Endothelial cell of umbilical vein (primary cell): ENCODE data around the gene YTHDF1. TPM values are rescaled to one million over a fixed set of nuclear protein-coding genes. Genes with fewer than 3 reads are reported as not detected.

Source experiments
- BruUV-seq: library from RNA; stranded (reverse); fragments of 400-500 nt; replicated peaks from 2 replicates; lab custom pipeline; 2021; lab: Mats Ljungman, UMichigan
- CTCF ChIA-PET: fragments of 300-600, 350-600 bp; sonication (Branson Sonifier 250); formaldehyde crosslinking; loops from one replicate; lab custom pipeline; 2021; ENCODE audit warnings: antibody characterized with exemption, inconsistent platforms; lab: Charles Lee
- POLR2A ChIA-PET: fragments of 300-600, 350-600 bp; sonication (Branson Sonifier 250); formaldehyde crosslinking; loops from one replicate; lab custom pipeline; 2021; ENCODE audit warnings: antibody characterized with exemption, inconsistent platforms; lab: Charles Lee
- DNase-seq: peaks from one replicate; pipeline ENCODE4 v3.0.0-alpha.2; 2011; ENCODE audit warnings: low read depth, low spot score
- FAIRE-seq: peaks from 2 replicates; lab custom pipeline; 2011; peaks lifted over from hg19 to GRCh38; lab: Jason Lieb, UNC
- H2AFZ ChIP-seq: 2 replicates; pipeline ENCODE4 v1.6.0; 2012; ENCODE audit warnings: low read depth, low read length, control low read depth, inconsistent platforms
- H3K27ac ChIP-seq: 2 replicates; pipeline ENCODE4 v1.5.1; 2011; ENCODE audit warnings: low read depth, mild to moderate bottlenecking, control low read depth, low read length, moderate library complexity; ENCODE audit not compliant: insufficient read depth
- H3K27me3 ChIP-seq, 2 experiments: 2 replicates each; pipeline versions ENCODE4 v1.6.0 to v1.6.1; 2011; ENCODE audit warnings: low read length in 2 of 2, mixed read lengths in 1 of 2; ENCODE audit not compliant: control insufficient read depth in 2 of 2, insufficient read depth in 2 of 2
- H3K36me3 ChIP-seq, 2 experiments: 2 replicates in 1 of 2; 3 replicates in 1 of 2; pipeline ENCODE4 v1.5.1; 2011; ENCODE audit warnings: low read length in 2 of 2, mild to moderate bottlenecking in 1 of 2, moderate library complexity in 1 of 2; ENCODE audit not compliant: control insufficient read depth in 2 of 2, insufficient read depth in 2 of 2; ENCODE audit errors: extremely low read depth in 1 of 2
- H3K4me1 ChIP-seq: 3 replicates; pipeline ENCODE4 v1.5.1; 2011; ENCODE audit warnings: mild to moderate bottlenecking, low read length; ENCODE audit not compliant: control insufficient read depth, insufficient read depth; ENCODE audit errors: extremely low read depth
- H3K4me2 ChIP-seq: 2 replicates; pipeline ENCODE4 v1.6.1; 2011; ENCODE audit warnings: low read length, control low read depth, mixed read lengths; ENCODE audit not compliant: insufficient read depth
- H3K4me3 ChIP-seq, 3 experiments: fragments of 200-600 bp in 1 of 3; sonication (generic), shearing (Covaris generic) in 1 of 3; replicated peaks in 1 of 3; 2 replicates each; pipeline ENCODE4 v1.5.1; 2011 to 2016; ENCODE audit warnings: control low read depth in 3 of 3, low read length in 3 of 3, mild to moderate bottlenecking in 2 of 3, inconsistent platforms in 1 of 3, low read depth in 1 of 3, moderate library complexity in 1 of 3; ENCODE audit not compliant: insufficient read depth in 1 of 3
- H3K79me2 ChIP-seq: 2 replicates; pipeline ENCODE4 v1.6.0; 2012; ENCODE audit warnings: low read length, inconsistent platforms; ENCODE audit not compliant: control insufficient read depth, insufficient read depth
- H3K9ac ChIP-seq: replicated peaks from 2 replicates; pipeline ENCODE3; 2011; ENCODE audit warnings: low read length, control low read depth; ENCODE audit not compliant: insufficient read depth; ENCODE audit errors: extremely low read depth
- H3K9me1 ChIP-seq: replicated peaks from 3 replicates; pipeline ENCODE4 v1.6.0; 2011; ENCODE audit warnings: mild to moderate bottlenecking, low read length; ENCODE audit not compliant: control insufficient read depth, insufficient read depth; ENCODE audit errors: extremely low read depth
- H3K9me3 ChIP-seq: replicated peaks from 2 replicates; pipeline ENCODE4 v1.5.1; 2012; ENCODE audit warnings: low read length, inconsistent platforms; ENCODE audit not compliant: control insufficient read depth, insufficient read depth
- H4K20me1 ChIP-seq: replicated peaks from 2 replicates; pipeline ENCODE3; 2011; ENCODE audit warnings: mild to moderate bottlenecking, low read length; ENCODE audit not compliant: control insufficient read depth, insufficient read depth; ENCODE audit errors: extremely low read depth
- EZH2 ChIP-seq: IDR thresholded peaks from 2 replicates; pipeline ENCODE4 v1.6.1; 2012; ENCODE audit warnings: borderline replicate concordance, low read depth, mild to moderate bottlenecking, moderate library complexity, low read length, inconsistent platforms; ENCODE audit not compliant: severe bottlenecking
- FOS ChIP-seq: IDR thresholded peaks from 2 replicates; pipeline ENCODE4 v1.6.1; 2011; ENCODE audit warnings: mild to moderate bottlenecking, low read length, moderate library complexity, borderline replicate concordance; ENCODE audit not compliant: insufficient read depth
- GATA2 ChIP-seq: IDR thresholded peaks from 2 replicates; pipeline ENCODE4 v1.7.0; 2011; ENCODE audit warnings: low read depth, mild to moderate bottlenecking, moderate library complexity, mixed read lengths, low read length; ENCODE audit not compliant: insufficient read length, insufficient read depth
- JUN ChIP-seq: IDR thresholded peaks from 2 replicates; pipeline ENCODE4 v1.6.1; 2011; ENCODE audit warnings: borderline replicate concordance, low read depth; ENCODE audit not compliant: insufficient read length, insufficient read depth
- MYC ChIP-seq: IDR thresholded peaks from one replicate; pipeline ENCODE4 v1.6.1; 2011; ENCODE audit warnings: mild to moderate bottlenecking, low read depth, low read length
- POLR2A ChIP-seq: IDR thresholded peaks from 2 replicates; pipeline ENCODE4 v1.6.1; 2012; ENCODE audit warnings: low read depth, mild to moderate bottlenecking, control low read depth, low read length
- POLR2AphosphoS5 ChIP-seq: IDR thresholded peaks from 2 replicates; pipeline ENCODE4 v1.6.1; 2012; ENCODE audit warnings: low read depth, mild to moderate bottlenecking, control low read depth, low read length, moderate library complexity; ENCODE audit not compliant: insufficient read depth
- dilution Hi-C: fragments of 300-500 bp; cut with MboI; formaldehyde crosslinking; loops from one replicate; pipeline ENCODE4 v1.15.0; 2019; ENCODE audit warnings: low sequenced_read_pairs; ENCODE audit not compliant: extremely low pct_ligation_motif_present
- intact Hi-C: fragments of 100-400 bp; cut with micrococcal nuclease; formaldehyde crosslinking; loops from one replicate; pipeline ENCODE4 v1.10.0; 2022
- polyA plus RNA-seq, 4 experiments: library from polyadenylated mRNA; depleted of rRNA in 3 of 4; stranded (reverse) in 3 of 4; unstranded in 1 of 4; fragments of >200 nt; gene quantifications; 2 replicates each; pipeline versions ENCODE4 v1.2.1 to v1.2.3, GENCODE V29; 2011 to 2012; ENCODE audit warnings: missing spikeins in 1 of 4
- total RNA-seq: library from RNA; stranded (reverse); gene quantifications from 2 replicates; pipeline ENCODE4 v1.2.3, GENCODE V29; 2021
- TF ChIP-seq, protein P1 (sequence below): IDR thresholded peaks from 2 replicates; pipeline ENCODE4 v1.6.1; 2011; ENCODE audit not compliant: insufficient read depth, insufficient read length
- TF ChIP-seq, protein P2 (sequence below), 2 donors: IDR thresholded peaks; 1 replicate in 1 of 2; 2 replicates in 1 of 2; pipeline ENCODE4 v1.5.1; 2011; ENCODE audit warnings: low read length in 2 of 2, mild to moderate bottlenecking in 2 of 2, moderate library complexity in 2 of 2, control low read depth in 1 of 2, inconsistent platforms in 1 of 2, low read depth in 1 of 2; ENCODE audit not compliant: insufficient read depth in 1 of 2; ENCODE audit errors: extremely low read depth in 1 of 2

The YTHDF1 gene
- total and polyA plus RNA-seq, 2 donors (not counting 3 experiments of a cell fraction or from before 2014, with no cell fraction given) = 25.2 to 44.4 TPM

DNA sequence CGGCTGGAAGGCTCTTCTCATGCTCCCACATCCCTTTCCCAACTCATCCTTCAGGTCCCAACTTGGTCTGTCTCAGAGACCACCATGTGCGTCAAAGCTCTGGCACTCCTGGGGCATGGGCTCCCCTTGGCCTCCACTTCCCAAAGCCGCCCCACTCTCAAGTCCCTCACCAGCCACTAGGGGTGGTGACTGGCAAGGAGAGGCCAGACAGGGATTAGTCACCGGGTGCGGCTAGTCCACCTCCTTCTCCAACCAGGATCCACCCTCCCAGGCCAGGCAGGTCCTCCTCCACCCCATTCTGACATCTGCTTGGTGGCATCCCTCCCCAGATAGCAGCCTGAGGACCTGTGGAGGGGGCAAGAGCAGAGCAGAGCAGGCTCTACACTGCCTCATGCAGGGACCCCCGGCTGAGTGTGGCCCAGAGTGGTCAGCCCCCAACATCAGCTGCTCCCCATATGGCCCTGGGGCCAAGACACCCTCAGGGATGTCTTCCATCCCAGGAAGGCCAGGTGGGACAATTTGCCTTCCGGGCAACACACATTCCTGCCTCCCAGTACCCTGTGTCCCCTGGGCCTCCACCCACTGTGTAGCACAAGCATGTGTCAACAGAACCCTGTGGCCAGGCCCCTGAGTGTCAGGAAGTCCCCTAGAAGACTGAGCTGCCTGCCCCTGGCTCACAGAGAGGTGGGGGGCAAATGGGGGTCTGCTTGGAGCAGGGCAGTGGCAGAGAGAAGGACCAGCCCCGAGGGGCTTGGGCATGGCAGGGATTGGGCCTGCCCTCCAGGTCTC, 29.2 kb downstream of the YTHDF1 start:
- ChIA-PET POLR2A (no interaction called here), CTCF (no interaction called here)
- FAIRE-seq = no peak
- intact Hi-C loops = no loop called here
- no TSS peak for BruUV-seq
- Histone ChIP-seq H4K20me1 (no peaks in the 10 kb centered on the region), H3K27me3 (no peaks in the 10 kb centered on the region), H3K4me2 (no peak overlapping the region), H3K4me1 (no peaks in the 10 kb centered on the region), H3K9ac (no peak overlapping the region), H3K36me3 (no peaks in the 10 kb centered on the region), H3K9me3 (no peaks in the 10 kb centered on the region), H3K9me1 (no peaks in the 10 kb centered on the region), H3K27ac (no peak overlapping the region), H2AFZ (no peak overlapping the region), H3K79me2 (no peaks in the 10 kb centered on the region), H3K4me3 (no peak overlapping the region)
- no peak for DNase-seq
- dilution Hi-C loops = no loop called here
- no peak for TF ChIP-seq FOS
- TF ChIP-seq GATA2 = no peak
- no peak for TF ChIP-seq MYC
- TF ChIP-seq JUN = no peak
- TF ChIP-seq, protein P1, sequence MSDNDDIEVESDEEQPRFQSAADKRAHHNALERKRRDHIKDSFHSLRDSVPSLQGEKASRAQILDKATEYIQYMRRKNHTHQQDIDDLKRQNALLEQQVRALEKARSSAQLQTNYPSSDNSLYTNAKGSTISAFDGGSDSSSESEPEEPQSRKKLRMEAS = no peak
- TF ChIP-seq POLR2A = no peak
- no peak for TF ChIP-seq EZH2
- no peak for TF ChIP-seq POLR2AphosphoS5
- TF ChIP-seq, protein P2, sequence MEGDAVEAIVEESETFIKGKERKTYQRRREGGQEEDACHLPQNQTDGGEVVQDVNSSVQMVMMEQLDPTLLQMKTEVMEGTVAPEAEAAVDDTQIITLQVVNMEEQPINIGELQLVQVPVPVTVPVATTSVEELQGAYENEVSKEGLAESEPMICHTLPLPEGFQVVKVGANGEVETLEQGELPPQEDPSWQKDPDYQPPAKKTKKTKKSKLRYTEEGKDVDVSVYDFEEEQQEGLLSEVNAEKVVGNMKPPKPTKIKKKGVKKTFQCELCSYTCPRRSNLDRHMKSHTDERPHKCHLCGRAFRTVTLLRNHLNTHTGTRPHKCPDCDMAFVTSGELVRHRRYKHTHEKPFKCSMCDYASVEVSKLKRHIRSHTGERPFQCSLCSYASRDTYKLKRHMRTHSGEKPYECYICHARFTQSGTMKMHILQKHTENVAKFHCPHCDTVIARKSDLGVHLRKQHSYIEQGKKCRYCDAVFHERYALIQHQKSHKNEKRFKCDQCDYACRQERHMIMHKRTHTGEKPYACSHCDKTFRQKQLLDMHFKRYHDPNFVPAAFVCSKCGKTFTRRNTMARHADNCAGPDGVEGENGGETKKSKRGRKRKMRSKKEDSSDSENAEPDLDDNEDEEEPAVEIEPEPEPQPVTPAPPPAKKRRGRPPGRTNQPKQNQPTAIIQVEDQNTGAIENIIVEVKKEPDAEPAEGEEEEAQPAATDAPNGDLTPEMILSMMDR (IDR thresholded peaks at IDR 0.05; ENCODE audit: extremely low read depth in 1 of 2, insufficient read depth in 1 of 2, low read depth in 1 of 2, low read length in 2 of 2) = no peak
